Measurements from ENCODE around the gene ELAVL1. TPM values are rescaled to one million over a fixed set of nuclear protein-coding genes. Genes with fewer than 3 reads are reported as not detected.

ELAVL1 gene
- total RNA-seq, 1 experiment from 2014 or later, result 58.1 TPM

DNA sequence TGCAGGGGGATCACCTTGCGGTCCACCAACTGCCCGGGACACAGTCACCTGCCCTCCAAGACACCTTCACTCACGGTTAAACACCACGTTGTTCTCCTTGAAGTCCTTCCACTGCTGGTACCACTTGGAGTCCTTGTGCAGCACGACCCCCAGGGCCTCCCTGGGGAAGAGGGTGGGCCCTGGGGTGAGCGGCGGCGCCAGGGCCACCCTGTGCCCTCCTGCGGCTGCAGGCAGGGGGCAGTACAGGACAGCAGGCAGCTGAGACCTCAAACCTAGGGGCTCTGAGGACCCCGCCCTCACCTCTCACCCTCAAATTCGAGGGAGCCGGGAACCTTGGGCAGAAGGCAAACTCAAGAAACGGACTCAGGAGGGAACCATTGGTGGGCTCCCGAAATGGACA is 72.0 kb downstream of the ELAVL1 start:
- H3K27me3 Mint-ChIP-seq (ENCODE audit: insufficient read depth, unreplicated experiment), result no peaks in the 10 kb centered on the region
- H3K9me3 Mint-ChIP-seq (ENCODE audit: unreplicated experiment), result no peaks in the 10 kb centered on the region
- intact Hi-C loops (cut with micrococcal nuclease), result no loop called here
- no peak overlapping the region for H3K4me3 Mint-ChIP-seq (ENCODE audit: unreplicated experiment)
- peaks cover 85% of the 10 kb centered on the region for H3K36me3 Mint-ChIP-seq (ENCODE audit: insufficient read depth, unreplicated experiment)
- DNase-seq (ENCODE audit: unreplicated experiment), result no peak
- no TSS peak for BruUV-seq (replicated peaks)
- no peak for TF ChIP-seq CTCF (IDR thresholded peaks at IDR 0.05; ENCODE audit: unreplicated experiment)
- ChIA-PET POLR2A (no interaction called here), CTCF (interaction anchor here (0.5 kb wide), 1 partner anchor 11 kb away, joined by 3 read pairs; no protein-coding TSS in a partner anchor)
- H3K27ac Mint-ChIP-seq (ENCODE audit: low read depth, unreplicated experiment), result no peak overlapping the region
- H3K4me1 Mint-ChIP-seq (ENCODE audit: insufficient read depth, unreplicated experiment), result peaks cover 10% of the 10 kb centered on the region

DNA sequence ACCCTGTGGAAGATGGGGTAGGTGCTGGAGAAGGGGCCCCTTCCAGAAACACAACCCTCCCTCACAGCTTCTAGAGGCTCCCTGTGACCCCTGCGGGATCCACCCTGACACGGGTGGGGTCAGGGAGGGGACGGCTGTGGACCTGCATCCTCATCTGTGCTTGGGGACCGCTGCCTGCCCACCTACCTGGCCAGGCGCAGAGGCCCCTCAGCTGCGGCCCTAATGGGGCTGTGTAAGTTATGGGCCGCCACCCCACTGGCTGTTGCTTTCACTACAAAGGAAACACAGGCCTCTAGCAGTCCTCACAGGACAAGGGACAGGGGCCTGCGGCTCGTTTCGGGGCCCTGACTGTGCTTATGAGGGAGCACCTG is 72.5 kb downstream of the ELAVL1 start:
- H3K27ac Mint-ChIP-seq (ENCODE audit: low read depth, unreplicated experiment), result no peak overlapping the region
- intact Hi-C loops (cut with micrococcal nuclease), result no loop called here
- ChIA-PET CTCF (interaction anchor here (0.5 kb wide), 1 partner anchor 11 kb away, joined by 3 read pairs; no protein-coding TSS in a partner anchor), POLR2A (no interaction called here)
- BruUV-seq (replicated peaks), result no TSS peak
- TF ChIP-seq CTCF (IDR thresholded peaks at IDR 0.05; ENCODE audit: unreplicated experiment), result no peak
- H3K9me3 Mint-ChIP-seq (ENCODE audit: unreplicated experiment), result no peaks in the 10 kb centered on the region
- H3K4me3 Mint-ChIP-seq (ENCODE audit: unreplicated experiment), result no peak overlapping the region
- peaks cover 13% of the 10 kb centered on the region for H3K4me1 Mint-ChIP-seq (ENCODE audit: insufficient read depth, unreplicated experiment)
- H3K36me3 Mint-ChIP-seq (ENCODE audit: insufficient read depth, unreplicated experiment), result peaks cover 85% of the 10 kb centered on the region
- no peak for DNase-seq (ENCODE audit: unreplicated experiment)
- no peaks in the 10 kb centered on the region for H3K27me3 Mint-ChIP-seq (ENCODE audit: insufficient read depth, unreplicated experiment)

- H3K4me3 Mint-ChIP-seq (ENCODE audit: unreplicated experiment), result no peak overlapping the region
- H3K4me1 Mint-ChIP-seq (ENCODE audit: insufficient read depth, unreplicated experiment), result peaks cover 13% of the 10 kb centered on the region
- no peak overlapping the region for H3K27ac Mint-ChIP-seq (ENCODE audit: low read depth, unreplicated experiment)
- H3K27me3 Mint-ChIP-seq (ENCODE audit: insufficient read depth, unreplicated experiment), result no peaks in the 10 kb centered on the region
- CTCF ChIA-PET, result interaction anchor here (0.7 kb wide), 1 partner anchor 415 kb away, joined by 5 read pairs; no protein-coding TSS in a partner anchor
- no peak for DNase-seq (ENCODE audit: unreplicated experiment)
- intact Hi-C loops (cut with micrococcal nuclease), result no loop called here
- H3K36me3 Mint-ChIP-seq (ENCODE audit: insufficient read depth, unreplicated experiment), result peaks cover 81% of the 10 kb centered on the region
- POLR2A ChIA-PET, result no interaction called here
- no peak for TF ChIP-seq CTCF (IDR thresholded peaks at IDR 0.05; ENCODE audit: unreplicated experiment)
- no peaks in the 10 kb centered on the region for H3K9me3 Mint-ChIP-seq (ENCODE audit: unreplicated experiment)
- no TSS peak for BruUV-seq (replicated peaks)
These were observed 73.0 kb downstream of the ELAVL1 start for GRCh38 chr19:7932276-7932929.

GRCh38 chr19:7931221-7932061 is 74.0 kb downstream of the ELAVL1 start:
- CTCF ChIA-PET, result interaction anchor here (0.6 to 1.6 kb wide), 3 partner anchors 12 to 758 kb away, joined by 3 to 15 read pairs (median 3); partner anchors contain the start of genes SNAPC2 and TIMM44
- peaks cover 74% of the 10 kb centered on the region for H3K36me3 Mint-ChIP-seq (ENCODE audit: insufficient read depth, unreplicated experiment)

More at GRCh38 chr19:7931221-7932061, 74.0 kb downstream of the ELAVL1 start:
- no TSS peak for BruUV-seq (replicated peaks)
- Mint-ChIP-seq H3K9me3 (ENCODE audit: unreplicated experiment) (no peaks in the 10 kb centered on the region), H3K27me3 (ENCODE audit: insufficient read depth, unreplicated experiment) (no peaks in the 10 kb centered on the region), H3K4me1 (ENCODE audit: insufficient read depth, unreplicated experiment) (peaks cover 13% of the 10 kb centered on the region), H3K4me3 (ENCODE audit: unreplicated experiment) (no peak overlapping the region), H3K27ac (ENCODE audit: low read depth, unreplicated experiment) (peak overlapping the region; percentile 12)
- intact Hi-C loops (cut with micrococcal nuclease), result no loop called here
- no peak for DNase-seq (ENCODE audit: unreplicated experiment)
- TF ChIP-seq CTCF (IDR thresholded peaks at IDR 0.05; ENCODE audit: unreplicated experiment), result no peak
- POLR2A ChIA-PET, result interaction anchor here (3.5 to 5.2 kb wide), 2 partner anchors 11 kb away, joined by 27 to 56 read pairs; partner anchors contain the start of genes SNAPC2 and TIMM44

Measured in MCF 10A (cell line).